HG03520 (cell line): ENCODE results near the gene FAM72A.
"Not testable (repeated sequence)": the region's sequence is repeated elsewhere in the genome, so short reads cannot be mapped to it uniquely, and the experiment has no call there.

Experiments used
- ATAC-seq: cut with Tn5 transposase; IDR thresholded peaks from one replicate; pipeline ENCODE4 v1.9.1; 2021; ENCODE audit warnings: mild to moderate bottlenecking, moderate library complexity; ENCODE audit not compliant: unreplicated experiment

Gene FAM72A

GRCh38 chr1:206215600-206216392 is 13.2 kb upstream of the FAM72A start:
- ATAC-seq = not testable (repeated sequence)

DNA sequence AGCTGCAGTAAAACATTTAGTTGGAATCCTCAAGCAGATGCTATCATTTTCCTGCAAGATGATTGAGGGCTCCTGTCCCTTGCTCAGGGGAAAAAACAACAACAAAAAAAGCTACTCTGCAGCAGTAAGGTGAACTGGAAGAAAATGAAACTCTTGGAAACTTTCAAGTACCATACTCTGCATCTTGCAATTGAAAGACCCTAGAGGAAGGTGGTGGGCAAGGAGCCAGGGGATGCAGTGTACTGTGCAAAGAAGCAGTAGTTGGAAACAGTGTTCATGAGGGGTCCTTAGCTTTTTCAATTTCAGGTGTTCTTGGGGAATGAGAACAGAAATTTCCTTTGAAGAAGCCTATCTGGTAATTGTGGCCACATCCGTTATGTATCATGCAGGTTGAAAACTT is 8.2 kb upstream of the FAM72A start:
- ATAC-seq = not testable (repeated sequence)

DNA sequence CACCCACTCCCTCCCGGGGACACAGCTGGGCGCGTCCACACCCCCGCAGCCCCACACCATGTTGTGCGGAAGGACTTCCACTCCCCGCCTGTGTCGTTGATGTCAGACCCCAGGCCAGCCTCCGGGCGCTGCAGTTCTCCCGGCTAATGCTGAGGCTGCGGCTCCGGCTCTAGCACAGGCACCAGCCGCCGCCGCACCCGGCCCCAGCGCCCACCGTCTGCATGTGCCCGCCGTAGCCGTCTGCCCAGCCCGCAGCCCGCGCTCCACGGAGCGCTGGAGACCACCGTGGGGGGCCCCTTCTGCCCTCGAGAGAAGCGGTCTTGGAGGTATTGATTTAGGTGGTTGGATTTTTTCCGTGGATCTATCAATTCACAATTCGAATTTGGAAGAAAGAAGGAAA is 2.9 kb upstream of the FAM72A start:
- not testable (repeated sequence) for ATAC-seq

DNA sequence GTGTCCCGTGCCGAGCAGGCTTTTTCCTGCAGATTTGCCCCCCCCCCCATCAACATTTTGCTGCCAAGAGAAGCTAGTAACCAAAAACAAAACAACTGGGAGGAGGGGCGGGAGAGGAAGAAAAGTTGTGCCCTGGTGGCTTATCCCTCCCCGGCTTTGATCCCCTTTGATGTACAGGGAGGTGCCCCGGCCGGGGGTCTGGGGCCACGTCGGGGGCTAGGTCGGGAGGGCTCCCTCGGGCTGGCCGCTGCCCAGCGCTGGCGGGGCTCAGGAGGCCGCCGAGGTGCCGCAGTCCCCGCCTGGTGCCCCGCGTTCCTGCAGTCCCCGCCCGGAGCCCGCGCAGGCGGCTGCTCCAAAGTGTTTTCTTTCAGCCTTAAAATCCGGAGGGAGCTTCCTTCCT is 2.2 kb upstream of the FAM72A start:
- not testable (repeated sequence) for ATAC-seq

- ATAC-seq = not testable (repeated sequence)
Measured at GRCh38 chr1:206204159-206204511, 1.5 kb upstream of the FAM72A start.

DNA sequence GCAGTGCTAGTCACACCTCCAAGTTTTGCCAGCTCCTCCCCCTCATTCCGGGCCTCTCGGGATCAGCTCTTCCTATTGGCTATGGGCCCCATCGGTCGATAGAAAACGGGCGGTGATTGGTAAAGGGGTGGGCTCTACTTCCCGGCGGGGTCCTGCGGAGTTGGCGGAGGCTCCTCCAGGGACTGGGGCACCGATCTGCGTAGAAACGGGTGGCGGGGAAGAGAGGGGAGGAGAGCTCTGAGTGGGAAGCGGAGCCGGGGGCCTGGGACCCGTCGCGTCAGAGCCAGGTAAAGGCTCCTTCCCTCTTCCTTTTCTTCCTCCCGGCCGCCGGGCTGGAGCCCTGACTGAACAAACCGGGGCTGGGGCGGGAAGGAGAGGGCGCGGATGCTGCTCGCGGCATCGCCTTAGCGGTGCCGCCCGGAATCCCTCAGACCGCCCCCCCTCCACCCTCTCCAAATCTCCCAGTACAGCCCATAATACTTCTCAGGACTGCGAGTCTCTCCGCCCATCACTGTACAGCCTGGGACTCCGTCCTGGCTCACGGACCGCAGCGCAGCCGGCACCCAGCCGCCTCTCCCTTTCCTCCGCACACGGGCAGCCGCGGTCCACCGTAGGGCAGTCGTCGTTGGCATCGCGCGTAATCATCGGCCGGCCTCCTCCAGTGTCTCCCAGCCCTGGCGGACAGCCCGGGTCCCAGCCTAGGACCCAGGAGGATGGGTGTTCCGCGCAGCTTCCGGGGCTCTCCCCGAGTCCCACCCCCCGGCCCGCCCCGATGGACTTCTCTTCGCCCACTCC is 922 bp upstream of the FAM72A start, which contains the start of gene SRGAP2:
TSS of gene SRGAP2 (plus strand) at position 178 of the 795 bp plus-strand sequence. CDS start 2,430 bp downstream, outside the sequence.
- peak; percentile 0 for ATAC-seq

DNA sequence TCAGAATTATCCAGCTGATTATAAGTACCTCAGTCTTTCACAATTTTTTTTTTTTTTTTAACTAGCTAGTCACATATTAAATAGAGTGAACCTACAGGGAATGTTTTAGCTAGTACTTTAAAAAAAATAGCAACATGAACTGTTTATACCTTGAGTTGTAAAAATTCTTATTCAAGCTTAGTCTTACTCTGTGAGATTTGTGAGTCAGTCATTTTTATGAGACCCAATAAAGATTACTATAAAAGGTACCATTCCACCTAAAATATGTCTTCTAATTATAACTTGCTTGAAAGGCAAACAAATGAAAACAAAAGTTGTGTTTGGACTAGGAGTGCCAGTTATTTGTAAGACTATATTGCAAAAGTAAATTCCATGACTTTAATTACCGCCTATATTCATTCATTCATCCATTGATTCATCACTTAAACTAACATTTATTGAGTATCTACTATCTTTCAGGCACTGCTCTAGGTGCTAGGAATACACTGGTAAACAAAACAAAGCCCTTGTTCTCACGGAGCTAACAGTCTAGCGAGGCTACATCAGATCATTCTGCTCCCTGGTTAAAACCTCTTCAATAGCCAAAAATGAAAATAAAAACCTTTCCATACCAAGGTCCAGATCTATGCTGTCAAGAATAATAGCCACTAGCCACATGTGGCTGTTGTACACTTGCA is 5.8 kb downstream of the FAM72A start:
- ATAC-seq = not testable (repeated sequence)

GRCh38 chr1:206195182-206195581 is 7.5 kb downstream of the FAM72A start:
- not testable (repeated sequence) for ATAC-seq

- not testable (repeated sequence) for ATAC-seq
Measured at GRCh38 chr1:206186826-206187225, 15.8 kb downstream of the FAM72A start.

- ATAC-seq = not testable (repeated sequence)
Measured at GRCh38 chr1:206185778-206186177, 16.9 kb downstream of the FAM72A start.

DNA sequence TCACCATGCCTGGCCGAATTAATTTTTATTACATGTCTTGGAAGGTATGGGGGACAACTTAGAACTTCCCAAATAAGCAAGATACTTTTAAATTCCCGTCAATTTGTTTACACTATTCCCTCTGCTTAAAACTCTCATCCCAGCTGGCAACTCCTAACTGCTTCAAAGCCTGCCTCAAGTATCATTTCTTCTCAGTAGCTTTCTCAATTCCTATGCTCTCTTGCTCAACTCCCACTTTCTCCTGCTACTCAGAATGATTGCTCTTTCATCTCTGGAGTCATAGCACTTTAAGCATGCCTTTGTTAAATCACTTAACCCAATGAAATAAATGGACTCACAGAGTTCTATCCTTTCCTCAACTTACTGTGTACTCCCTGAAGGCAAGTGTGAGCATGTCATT is 18.9 kb downstream of the FAM72A start:
- ATAC-seq = not testable (repeated sequence)

DNA sequence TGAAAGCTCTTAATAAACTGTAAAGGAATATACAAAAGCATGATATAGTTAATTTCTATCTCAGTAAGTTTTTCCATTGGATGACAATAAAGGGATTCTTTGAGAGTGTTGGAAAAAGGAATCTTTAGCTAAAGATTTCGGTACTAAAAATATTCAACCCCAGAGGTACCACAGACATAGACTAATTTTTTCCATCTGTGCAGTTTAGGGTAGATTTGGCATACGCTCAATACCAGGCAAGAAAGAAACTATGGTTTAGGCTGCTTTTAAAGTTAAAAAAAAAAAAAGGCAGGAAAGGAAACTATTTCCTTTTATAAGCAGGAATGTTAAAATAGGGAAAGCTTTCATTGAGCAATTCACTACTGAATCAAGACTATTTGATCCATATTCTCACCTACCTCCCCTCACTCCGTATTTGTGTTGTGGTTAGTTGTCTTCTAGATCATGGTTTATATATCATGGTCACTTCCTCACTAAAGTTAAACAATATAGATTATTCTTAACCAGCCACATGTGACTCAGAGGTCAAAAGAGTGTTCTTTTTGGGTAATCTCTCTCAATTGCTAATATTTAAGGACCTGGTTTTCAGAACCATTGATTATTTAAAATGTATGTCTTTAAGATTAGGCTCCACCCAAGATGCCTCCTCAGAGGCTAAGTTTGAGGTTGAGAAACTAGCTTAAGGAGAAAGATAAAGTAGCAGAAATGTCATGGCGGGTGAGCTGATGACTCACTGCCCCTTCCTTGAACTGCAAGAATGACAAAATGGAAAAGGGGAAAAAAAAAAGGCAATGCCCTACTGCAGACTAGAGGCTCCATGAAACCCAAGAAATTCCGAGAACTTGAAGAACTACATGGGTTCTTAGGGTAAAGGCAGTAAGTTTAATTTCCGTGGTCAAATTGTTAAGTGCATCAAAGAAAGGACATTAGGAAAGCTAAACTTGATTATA is 20.0 kb downstream of the FAM72A start:
- ATAC-seq = not testable (repeated sequence)

- not testable (repeated sequence) for ATAC-seq
Measured at GRCh38 chr1:206179666-206180065, 23.0 kb downstream of the FAM72A start.

DNA sequence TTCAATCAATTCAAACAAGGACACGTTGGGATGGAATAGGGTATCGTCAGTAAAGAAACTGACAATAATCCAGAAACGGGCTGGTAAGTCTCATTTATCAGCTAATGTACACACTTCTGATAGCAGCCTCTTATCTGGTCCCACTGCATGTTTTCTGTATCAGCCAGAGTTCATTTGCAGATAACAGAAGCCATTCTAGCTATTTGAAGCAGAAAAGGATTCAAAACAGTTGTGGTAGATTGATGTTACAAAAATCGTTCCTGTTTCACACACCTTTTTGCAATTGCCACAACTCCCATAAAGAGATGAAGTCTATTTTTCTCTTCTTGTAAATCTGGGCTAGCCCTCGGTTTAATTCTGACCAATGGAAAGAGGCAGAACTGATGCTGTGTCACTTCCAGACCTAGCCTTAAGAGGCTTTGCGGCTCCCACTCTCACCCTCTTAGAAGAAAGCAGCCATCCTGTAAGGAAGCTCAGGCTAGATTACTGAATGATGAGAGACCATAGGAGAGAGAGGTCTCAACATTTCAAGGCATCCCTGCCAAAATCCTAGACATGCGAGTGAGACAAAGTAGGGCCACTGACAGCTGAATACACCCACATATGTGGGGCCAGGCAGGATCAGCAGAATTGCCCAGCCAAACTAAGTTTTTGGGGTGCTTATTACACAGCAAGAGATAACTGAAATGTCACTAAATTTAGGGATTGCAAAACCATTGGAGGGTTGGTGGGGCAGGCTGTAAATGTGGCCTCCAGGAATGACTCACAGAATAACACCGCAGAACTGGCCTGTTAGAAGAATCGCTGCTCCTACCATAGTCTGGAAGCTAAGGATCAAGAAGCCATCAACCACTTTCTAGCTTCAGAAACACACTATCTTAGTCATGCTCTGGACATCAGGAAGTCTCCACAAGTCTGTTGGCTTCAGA is 24.3 kb downstream of the FAM72A start:
- ATAC-seq = not testable (repeated sequence)

DNA sequence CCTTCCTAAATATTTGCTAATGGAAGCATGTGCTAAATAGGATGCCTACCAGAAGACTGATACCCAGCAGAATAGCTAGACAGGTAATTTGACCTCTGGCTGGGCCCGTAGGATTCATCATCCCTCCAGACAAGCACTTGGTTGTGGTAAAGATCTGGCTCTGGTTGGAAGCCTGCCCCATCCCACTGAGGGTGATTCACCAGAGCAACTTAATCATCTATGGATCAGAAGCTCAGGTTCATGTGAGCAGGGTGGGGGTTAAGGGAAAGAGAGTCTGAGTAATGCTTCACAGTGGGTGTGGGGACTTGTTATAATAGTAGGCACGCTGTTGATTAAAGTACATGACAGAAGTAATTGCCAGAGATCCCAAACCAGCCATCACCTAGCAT is 26.5 kb downstream of the FAM72A start:
- ATAC-seq = not testable (repeated sequence)

DNA sequence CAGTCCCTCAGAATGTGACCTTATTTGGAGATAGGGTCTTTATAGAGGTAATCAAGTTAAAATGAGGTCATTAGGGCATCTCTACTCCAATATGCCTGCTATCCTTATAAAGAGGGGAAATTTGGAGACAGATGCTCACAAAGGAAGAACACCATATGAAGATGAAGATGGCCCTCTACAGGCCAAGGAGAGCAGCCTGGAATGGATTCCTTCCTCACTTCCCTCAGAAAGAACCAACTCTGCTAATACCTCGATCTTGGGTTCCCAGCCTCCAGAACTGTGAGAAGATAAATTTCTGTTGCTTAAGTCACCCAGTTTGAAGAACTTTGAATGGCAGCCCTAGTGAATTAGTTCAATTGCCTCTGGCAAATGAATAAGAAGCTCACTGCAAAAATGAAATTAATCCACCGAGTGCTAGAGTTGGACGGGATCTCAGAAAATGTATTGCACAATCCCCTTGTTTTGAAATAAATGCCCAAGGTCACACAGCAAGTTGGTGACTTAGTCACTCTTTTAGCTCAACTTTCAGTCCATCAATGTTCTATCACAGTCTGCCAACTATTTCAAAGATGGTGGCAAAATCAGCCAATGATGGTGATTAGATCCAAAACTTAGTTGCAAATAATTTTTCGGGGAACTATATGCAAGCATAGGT is 27.1 kb downstream of the FAM72A start:
- ATAC-seq = not testable (repeated sequence)

DNA sequence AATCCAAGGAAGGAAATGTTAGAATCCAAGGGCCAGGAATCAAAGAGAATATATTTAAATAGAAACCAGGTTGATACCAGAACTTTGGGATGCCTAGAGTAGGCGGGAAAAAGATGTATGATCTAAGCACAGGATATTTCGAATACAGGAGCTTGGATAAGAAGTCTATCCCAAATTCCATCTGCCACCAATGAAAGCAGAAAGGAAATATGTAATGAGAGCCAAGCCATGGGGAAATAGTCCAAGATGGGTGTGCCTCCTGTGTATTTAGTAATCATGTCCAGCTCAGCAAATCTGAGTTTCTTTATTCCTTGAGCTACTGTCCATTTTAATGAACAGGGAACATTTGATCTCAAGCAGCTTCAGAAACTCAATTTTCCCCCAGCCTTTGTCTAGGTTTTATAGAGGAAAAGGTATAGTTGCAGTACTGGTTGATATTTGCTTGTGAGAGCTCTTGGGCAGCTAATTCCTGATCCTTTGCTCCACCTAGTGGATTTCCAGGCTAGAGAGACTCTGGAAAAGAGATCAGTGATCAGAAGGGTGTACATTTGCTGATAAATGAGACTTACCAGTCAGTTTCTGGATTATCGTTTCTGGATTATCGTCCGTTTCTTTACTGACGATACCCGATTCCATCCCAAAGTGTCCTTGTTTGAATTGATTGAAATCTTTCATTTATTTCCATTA is 28.3 kb downstream of the FAM72A start:
- not testable (repeated sequence) for ATAC-seq
